K562 (cell line): ENCODE data around the gene ZBTB48. TPM values are rescaled to one million over a fixed set of nuclear protein-coding genes. Genes with fewer than 3 reads are reported as not detected.

Experiments used
- CBX3 ChIP-seq, 2 experiments: IDR thresholded peaks; 1 replicate in 1 of 2; 2 replicates in 1 of 2; pipeline ENCODE4 v1.6.1; 2012; ENCODE audit warnings: inconsistent platforms in 2 of 2, low read length in 2 of 2, borderline replicate concordance in 1 of 2, control low read depth in 1 of 2
- ETV1 ChIP-seq: fragments of 450-650 bp; conservative IDR thresholded peaks from 2 replicates; pipeline ENCODE4 v1.6.1; 2016; ENCODE audit warnings: missing genetic modification characterization, control low read depth, low read depth, missing compliant biosample characterization
- EZH2 ChIP-seq: IDR thresholded peaks from 2 replicates; pipeline ENCODE4 v1.6.1; 2012; ENCODE audit warnings: low read depth, mild to moderate bottlenecking, inconsistent platforms, low read length, borderline replicate concordance
- FOXA3 ChIP-seq, 2 experiments: fragments of 450-650 bp in 1 of 2; sonication (generic) in 1 of 2; formaldehyde crosslinking; IDR thresholded peaks in 1 of 2; conservative IDR thresholded peaks in 1 of 2; 2 replicates each; pipeline versions ENCODE4 v1.4.0 to v1.8.0; 2020 to 2022; ENCODE audit warnings: mild to moderate bottlenecking in 2 of 2, missing genetic modification reagents in 1 of 2
- GTF2F1 ChIP-seq: IDR thresholded peaks from 2 replicates; pipeline ENCODE4 v1.6.1; 2011; ENCODE audit warnings: low read depth, low read length, improper control_type of control experiment
- HDAC1 ChIP-seq, 2 experiments: fragments of 450-650 bp; IDR thresholded peaks; 2 replicates each; pipeline ENCODE4 v1.6.1; 2016 to 2017; ENCODE audit warnings: inconsistent platforms in 1 of 2, mild to moderate bottlenecking in 1 of 2, moderate library complexity in 1 of 2
- IFI16 ChIP-seq: fragments of 250-450 bp; sonication (Bioruptor Pico); IDR thresholded peaks from 2 replicates; pipeline ENCODE4 v2.1.2; 2022; ENCODE audit warnings: mild to moderate bottlenecking, inconsistent platforms
- MNT ChIP-seq, 2 experiments: fragments of 450-650 bp; conservative IDR thresholded peaks; 2 replicates each; pipeline ENCODE4 v1.6.1; 2017; ENCODE audit warnings: mild to moderate bottlenecking in 2 of 2, moderate library complexity in 2 of 2
- RUNX1 ChIP-seq: sonication (generic); IDR thresholded peaks from 2 replicates; pipeline ENCODE4 v1.6.1; 2016; ENCODE audit warnings: antibody characterized with exemption, low read depth
- TFE3 ChIP-seq: fragments of 450-650 bp; formaldehyde crosslinking; IDR thresholded peaks from 2 replicates; pipeline ENCODE4 v1.4.0; 2020; ENCODE audit warnings: mild to moderate bottlenecking, mixed read lengths
- THAP7 ChIP-seq: fragments of 250-450 bp; sonication (Bioruptor Pico); IDR thresholded peaks from 2 replicates; pipeline ENCODE4 v1.5.0; 2021
- THRB ChIP-seq: fragments of 450-650 bp; formaldehyde crosslinking; conservative IDR thresholded peaks from 2 replicates; pipeline ENCODE4 v1.4.0; 2022; ENCODE audit warnings: mild to moderate bottlenecking, missing genetic modification characterization
- XRCC3 ChIP-seq: fragments of 450-650 bp; IDR thresholded peaks from 2 replicates; pipeline ENCODE4 v1.6.1; 2017; ENCODE audit warnings: mild to moderate bottlenecking, moderate library complexity
- ZC3H11A ChIP-seq: IDR thresholded peaks from 2 replicates; pipeline ENCODE4 v1.6.1; 2012; ENCODE audit warnings: low read depth, low read length, improper control_type of control experiment
- ZFP1 ChIP-seq: fragments of 450-650 bp; formaldehyde crosslinking; IDR thresholded peaks from 2 replicates; pipeline ENCODE4 v1.4.0; 2020; ENCODE audit warnings: mild to moderate bottlenecking, mixed read lengths
- ZNF232 ChIP-seq: sonication (generic); formaldehyde crosslinking; IDR thresholded peaks from 2 replicates; pipeline ENCODE4 v1.8.0; 2022; ENCODE audit warnings: mild to moderate bottlenecking, missing genetic modification reagents
- ZNF444 ChIP-seq: fragments of 250-450 bp; sonication (Bioruptor Pico); IDR thresholded peaks from 2 replicates; pipeline ENCODE4 v1.4.0; 2020; ENCODE audit warnings: mild to moderate bottlenecking, moderate library complexity
- ZNF561 ChIP-seq: fragments of 450-650 bp; formaldehyde crosslinking; conservative IDR thresholded peaks from 2 replicates; pipeline ENCODE4 v1.4.0; 2020; ENCODE audit warnings: mild to moderate bottlenecking, moderate library complexity
- ZNF592 ChIP-seq: fragments of 450-650 bp; IDR thresholded peaks from 2 replicates; pipeline ENCODE4 v1.6.1; 2017; ENCODE audit warnings: antibody characterized with exemption, mild to moderate bottlenecking
- polyA plus RNA-seq, 8 experiments: library from polyadenylated mRNA; depleted of rRNA in 4 of 8; stranded (reverse) in 5 of 8; unstranded in 3 of 8; fragments of >200 nt; fragmentation: Nextera tagmentation in 2 of 8; fragmentation: Illumina TruSeq in 1 of 8; extraction: Ambion mirVana in 2 of 8; extraction: Trizol in 1 of 8; gene quantifications; 2 replicates each; pipeline versions ENCODE4 v1.2.1 to v1.2.3, GENCODE V29; 2011 to 2014; ENCODE audit warnings: inconsistent platforms in 1 of 8, missing spikeins in 1 of 8
- total RNA-seq, 7 experiments: library from RNA; depleted of rRNA in 6 of 7; stranded (reverse); fragments of >200 nt in 6 of 7; fragmentation: Illumina TruSeq in 2 of 7; extraction: Trizol in 2 of 7; gene quantifications; 2 replicates each; pipeline versions ENCODE4 v1.2.1 to v1.2.3, GENCODE V29; 2011 to 2021; ENCODE audit warnings: low replicate concordance in 1 of 7

ZBTB48 gene
- total and polyA plus RNA-seq, 9 of the 15 experiments (the other 6 are each of a cell fraction or from before 2014, with no cell fraction given), result 1.9 to 66.9 (median 29.5) TPM

GRCh38 chr1:6613361-6614018, 33.7 kb downstream of the ZBTB48 start, which contains the start of gene PHF13 (continued):
- peak; percentile 82; the same call in 1 of the 2 replicates for TF ChIP-seq ZNF592
- no peak for TF ChIP-seq GTF2F1
- TF ChIP-seq XRCC3, result no peak
- TF ChIP-seq THRB (CRISPR knock-in tag), result no peak; the same call in 1 of the 2 replicates
- TF ChIP-seq ZNF444, result no peak
- TF ChIP-seq ZNF561 (CRISPR knock-in tag), result no peak
- no peak for TF ChIP-seq ETV1 (tag)
- TF ChIP-seq ZNF232 (CRISPR knock-in tag), result no peak
- no peak for TF ChIP-seq CBX3 (IDR thresholded peaks at IDR 0.05; ENCODE audit: borderline replicate concordance in 1 of 2, low read length in 2 of 2)
- no peak for TF ChIP-seq ZFP1
- peak; percentile 82 to 94 for TF ChIP-seq MNT (conservative IDR thresholded peaks at IDR 0.05)
- TF ChIP-seq ZC3H11A, result no peak
- TF ChIP-seq HDAC1 (IDR thresholded peaks at IDR 0.05), result peak in 1 of 2 experiments; percentile 42; a peak in 1 of 4 replicates
- no peak for TF ChIP-seq FOXA3 (CRISPR knock-in tag; conservative IDR thresholded peaks at IDR 0.05 in 1 of 2, IDR thresholded peaks at IDR 0.05 in 1 of 2)
- no peak for TF ChIP-seq RUNX1
- no peak for TF ChIP-seq THAP7 (CRISPR knock-in tag)
- no peak for TF ChIP-seq IFI16 (CRISPR knock-in tag)
- no peak for TF ChIP-seq TFE3 (CRISPR knock-in tag)
- no peak for TF ChIP-seq EZH2
